ENCODE data around the gene CYP3A4.

CYP3A4 gene

DNA sequence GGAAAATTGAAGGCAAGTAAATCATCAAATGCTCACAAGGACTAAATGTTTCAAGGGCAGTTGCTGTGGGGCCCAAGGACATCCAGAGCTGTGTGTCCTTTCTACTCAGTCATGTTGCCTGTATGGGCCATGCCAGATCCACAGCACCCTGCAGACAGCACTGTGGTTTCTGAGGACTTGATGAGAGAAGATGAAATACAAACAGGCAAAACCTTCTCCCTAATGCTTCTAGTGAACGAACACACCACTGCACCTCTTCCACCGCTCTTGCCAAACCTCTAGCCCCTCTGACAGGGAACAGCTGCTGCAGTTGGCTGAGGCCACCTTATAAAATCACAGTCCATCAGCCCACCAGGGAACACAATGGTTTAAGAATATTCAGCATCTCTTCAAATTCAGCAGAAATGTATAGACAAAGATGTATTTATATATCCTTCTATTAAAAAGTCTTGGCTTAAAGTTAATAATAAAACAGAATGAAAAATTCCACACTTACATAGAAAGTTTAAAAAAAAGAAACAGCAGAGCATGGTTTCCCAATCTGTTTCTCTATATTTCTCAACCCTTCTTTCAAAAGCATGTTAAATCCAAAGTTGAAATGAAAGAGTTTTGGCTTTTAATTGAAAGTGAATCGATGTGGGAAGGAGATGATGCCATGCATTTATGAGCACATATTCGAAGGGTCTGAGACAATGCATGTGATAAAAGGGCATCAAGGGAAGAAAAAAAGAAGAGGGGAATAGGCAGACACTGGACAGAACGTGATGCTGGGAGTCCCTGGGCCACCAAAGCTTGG, 63.0 kb downstream of the CYP3A4 start:
- no peak for DNase-seq (ENCODE audit: low read depth)

DNA sequence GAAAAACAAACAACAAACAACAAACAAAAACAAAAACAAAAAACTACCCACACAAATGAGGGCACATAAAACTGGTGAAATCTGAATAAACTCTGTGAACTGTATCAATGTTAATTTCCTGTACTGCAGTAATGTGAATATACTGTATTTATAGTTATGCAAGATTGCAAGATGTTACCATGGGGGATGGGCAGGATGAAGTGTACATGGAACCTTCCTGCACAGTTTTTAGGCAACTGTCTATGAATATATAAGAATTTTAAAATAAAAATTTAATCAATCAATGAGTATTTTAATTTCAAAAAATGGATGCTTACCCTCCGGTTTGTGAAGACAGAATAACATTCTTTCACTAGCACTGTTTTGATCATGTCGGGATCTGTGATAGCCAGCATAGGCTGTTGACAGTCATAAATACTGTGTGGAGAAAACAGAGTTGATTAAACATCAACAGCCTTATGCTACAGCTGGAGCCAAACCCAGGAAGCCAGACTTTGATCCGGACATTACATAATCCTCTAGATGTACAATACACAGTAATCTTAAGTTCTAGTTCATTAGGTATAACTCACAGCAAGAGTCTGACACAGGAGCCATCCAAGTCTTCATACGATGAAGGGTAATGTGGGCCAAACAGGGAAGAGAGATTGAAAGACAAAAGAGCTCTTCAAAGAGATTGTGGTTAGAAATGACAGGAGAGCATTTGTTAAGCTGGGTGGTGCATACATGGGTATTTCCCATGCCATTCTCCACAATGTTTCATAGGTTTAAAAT, 63.8 kb downstream of the CYP3A4 start:
- DNase-seq (ENCODE audit: low read depth) = no peak

DNA sequence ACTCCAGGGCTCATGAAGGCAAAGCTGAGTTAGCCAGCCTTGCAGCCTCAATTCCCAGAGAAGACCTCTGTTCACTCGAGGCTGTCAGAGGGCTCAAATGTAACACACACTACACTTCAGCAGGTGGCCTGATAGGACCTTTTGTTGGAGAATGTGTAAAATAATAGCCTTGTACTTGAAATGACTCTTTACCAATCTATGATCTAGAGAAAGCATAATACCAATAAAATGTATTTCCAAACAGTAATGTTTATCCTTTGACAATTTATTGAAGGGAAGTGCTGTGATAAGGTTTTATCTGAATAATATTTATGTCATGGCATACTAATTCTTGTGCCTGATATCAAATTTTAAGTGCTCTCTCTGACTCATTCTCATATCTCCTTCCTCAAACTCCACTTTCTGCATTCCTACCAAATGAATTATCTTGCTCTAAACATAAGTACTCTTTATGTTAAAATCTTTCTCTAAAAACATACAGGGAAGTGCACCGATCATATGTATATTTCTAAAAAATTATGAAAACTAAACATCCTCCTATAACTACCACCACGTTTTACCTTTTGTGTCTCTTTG, 69.9 kb downstream of the CYP3A4 start:
- no peak for DNase-seq (ENCODE audit: low read depth)

DNA sequence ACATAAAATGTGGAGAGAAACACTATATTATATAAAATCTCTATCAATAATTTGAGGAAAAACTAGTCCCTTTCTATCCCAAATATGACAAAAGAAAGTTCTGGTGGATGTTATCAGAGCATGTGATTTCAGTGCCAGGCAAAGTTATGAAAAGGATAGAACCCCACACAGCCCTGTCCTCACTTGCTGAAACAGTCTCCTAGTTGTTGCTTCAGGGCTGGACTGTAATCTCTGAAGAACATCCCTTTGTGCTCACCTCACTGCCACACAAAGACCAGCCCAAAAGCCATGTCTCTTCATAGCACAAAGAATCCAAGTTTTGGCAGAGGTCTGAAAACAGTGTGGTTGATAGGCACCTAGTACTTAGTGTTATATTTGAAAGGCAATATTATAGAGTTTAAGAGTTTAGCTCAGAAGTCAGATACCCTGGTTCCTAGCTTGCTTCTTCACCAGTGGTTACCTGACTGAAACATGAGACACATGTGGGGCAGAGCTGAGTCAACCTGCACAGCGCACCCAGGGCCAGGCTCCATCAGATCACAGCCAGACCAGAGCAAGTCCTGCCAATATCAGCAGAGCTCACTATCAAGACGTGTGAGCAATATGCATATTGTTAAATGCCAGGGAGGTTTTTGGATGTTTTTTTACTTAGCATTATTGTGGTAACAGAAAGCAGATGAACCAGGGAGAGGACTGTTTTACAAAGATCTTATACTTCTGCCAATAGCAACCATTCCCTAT, 74.0 kb downstream of the CYP3A4 start:
- no peak for DNase-seq (ENCODE audit: low read depth)

DNA sequence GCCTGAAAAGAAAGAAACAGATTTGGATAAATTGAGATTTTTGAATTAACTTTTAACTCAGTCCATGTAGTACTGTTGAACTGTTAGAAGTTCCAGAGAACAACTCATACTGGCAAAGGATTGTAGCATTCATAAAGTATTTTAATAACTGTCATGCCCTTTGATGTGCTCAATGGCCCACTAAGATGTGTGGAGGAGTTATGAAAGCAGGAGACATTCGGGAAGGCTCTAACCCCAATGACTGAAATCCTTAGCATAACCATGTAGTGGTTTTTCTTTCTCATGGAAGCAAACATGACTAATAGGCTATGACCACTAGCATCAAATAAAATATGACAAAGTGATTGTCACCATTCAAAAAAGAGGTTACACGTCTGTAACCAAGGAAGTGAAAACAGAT, 74.7 kb downstream of the CYP3A4 start:
- no peak for DNase-seq (ENCODE audit: low read depth)

DNA sequence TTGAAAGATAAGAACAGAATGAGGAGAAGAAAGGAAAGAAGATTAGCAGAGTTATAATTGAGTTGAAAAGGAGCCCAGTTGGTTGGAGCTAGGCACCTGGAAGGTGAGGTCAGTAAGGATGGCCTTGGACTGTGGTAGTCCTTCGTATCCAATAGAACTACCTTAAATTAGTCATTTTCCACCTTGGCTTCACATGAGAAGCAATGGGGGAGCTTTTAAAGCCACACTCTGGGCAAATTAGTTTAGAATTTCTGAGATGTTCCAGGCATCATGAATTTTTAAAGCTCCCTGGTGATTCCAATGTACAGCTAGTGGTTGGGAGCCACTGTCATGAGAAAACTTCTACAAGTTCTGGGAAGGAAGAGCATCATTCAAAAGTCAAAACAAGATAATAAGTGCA, 76.9 kb downstream of the CYP3A4 start:
- no peak for DNase-seq (ENCODE audit: low read depth)
